ENCODE measurements around the gene SMIM31.
A peak's percentile ranks its signal among the peaks of the same experiment; 100 is the strongest.

The SMIM31 gene

GRCh38 chr4:164761746-164762275 lies 7.9 kb downstream of the SMIM31 start:
- Histone ChIP-seq H3K4me1 (ENCODE audit: low read length) (no peaks in the 10 kb centered on the region), H2AFZ (ENCODE audit: low read depth, low read length) (no peak overlapping the region), H4K20me1 (ENCODE audit: insufficient read depth, low read length) (no peaks in the 10 kb centered on the region), H3K9me3 (ENCODE audit: insufficient read depth, low read length) (no peaks in the 10 kb centered on the region), H3K27ac (ENCODE audit: low read length) (no peak overlapping the region), H3K27me3 (ENCODE audit: low read depth, low read length) (peaks cover 12% of the 10 kb centered on the region), H3K36me3 (replicated peaks; ENCODE audit: low read depth, low read length) (no peaks in the 10 kb centered on the region), H3K4me3 (ENCODE audit: low read length) (no peak overlapping the region), H3K4me2 (ENCODE audit: low read length) (no peak overlapping the region), H3K9ac (ENCODE audit: low read length) (no peak overlapping the region), H3K79me2 (ENCODE audit: low read length) (no peaks in the 10 kb centered on the region)
- TF ChIP-seq CTCF (IDR thresholded peaks at IDR 0.05; ENCODE audit: low read depth, low read length) (no peak), EZH2phosphoT487 (IDR thresholded peaks at IDR 0.05; ENCODE audit: low read depth) (no peak)

- Histone ChIP-seq H3K4me3 (ENCODE audit: low read length) (no peak overlapping the region), H2AFZ (ENCODE audit: low read depth, low read length) (no peak overlapping the region), H3K4me1 (ENCODE audit: low read length) (peaks cover 7% of the 10 kb centered on the region), H3K4me2 (ENCODE audit: low read length) (no peak overlapping the region), H3K27ac (ENCODE audit: low read length) (no peak overlapping the region), H3K27me3 (ENCODE audit: low read depth, low read length) (peaks cover 12% of the 10 kb centered on the region), H3K9me3 (ENCODE audit: insufficient read depth, low read length) (no peaks in the 10 kb centered on the region), H3K79me2 (ENCODE audit: low read length) (no peaks in the 10 kb centered on the region), H4K20me1 (ENCODE audit: insufficient read depth, low read length) (no peaks in the 10 kb centered on the region), H3K36me3 (replicated peaks; ENCODE audit: low read depth, low read length) (no peaks in the 10 kb centered on the region), H3K9ac (ENCODE audit: low read length) (no peak overlapping the region)
- no peak for TF ChIP-seq CTCF (IDR thresholded peaks at IDR 0.05; ENCODE audit: low read depth, low read length)
- TF ChIP-seq EZH2phosphoT487 (IDR thresholded peaks at IDR 0.05; ENCODE audit: low read depth), result no peak
These were observed 11.2 kb downstream of the SMIM31 start for GRCh38 chr4:164765096-164765495.

GRCh38 chr4:164765833-164766232 lies 11.9 kb downstream of the SMIM31 start:
- no peaks in the 10 kb centered on the region for H3K79me2 ChIP-seq (ENCODE audit: low read length)
- no peak overlapping the region for H2AFZ ChIP-seq (ENCODE audit: low read depth, low read length)
- no peak for TF ChIP-seq EZH2phosphoT487 (IDR thresholded peaks at IDR 0.05; ENCODE audit: low read depth)
- no peak for TF ChIP-seq CTCF (IDR thresholded peaks at IDR 0.05; ENCODE audit: low read depth, low read length)
- no peak overlapping the region for H3K27ac ChIP-seq (ENCODE audit: low read length)
- H3K9me3 ChIP-seq (ENCODE audit: insufficient read depth, low read length), result no peaks in the 10 kb centered on the region
- no peak overlapping the region for H3K4me2 ChIP-seq (ENCODE audit: low read length)
- no peaks in the 10 kb centered on the region for H4K20me1 ChIP-seq (ENCODE audit: insufficient read depth, low read length)
- no peak overlapping the region for H3K9ac ChIP-seq (ENCODE audit: low read length)
- no peak overlapping the region for H3K4me3 ChIP-seq (ENCODE audit: low read length)
- peaks cover 7% of the 10 kb centered on the region for H3K4me1 ChIP-seq (ENCODE audit: low read length)
- no peaks in the 10 kb centered on the region for H3K36me3 ChIP-seq (replicated peaks; ENCODE audit: low read depth, low read length)
- peaks cover 12% of the 10 kb centered on the region for H3K27me3 ChIP-seq (ENCODE audit: low read depth, low read length)

GRCh38 chr4:164768516-164768915 lies 14.6 kb downstream of the SMIM31 start:
- peak overlapping the region; percentile 83 for H3K4me2 ChIP-seq (ENCODE audit: low read length)
- H2AFZ ChIP-seq (ENCODE audit: low read depth, low read length), result peak overlapping the region; percentile 97
- no peak overlapping the region for H3K27ac ChIP-seq (ENCODE audit: low read length)

More at GRCh38 chr4:164768516-164768915, 14.6 kb downstream of the SMIM31 start:
- Histone ChIP-seq H3K79me2 (ENCODE audit: low read length) (no peaks in the 10 kb centered on the region), H4K20me1 (ENCODE audit: insufficient read depth, low read length) (no peaks in the 10 kb centered on the region), H3K4me3 (ENCODE audit: low read length) (peak overlapping the region; percentile 71), H3K36me3 (replicated peaks; ENCODE audit: low read depth, low read length) (no peaks in the 10 kb centered on the region), H3K4me1 (ENCODE audit: low read length) (peaks cover 7% of the 10 kb centered on the region), H3K27me3 (ENCODE audit: low read depth, low read length) (peaks cover 12% of the 10 kb centered on the region), H3K9me3 (ENCODE audit: insufficient read depth, low read length) (no peaks in the 10 kb centered on the region), H3K9ac (ENCODE audit: low read length) (peak overlapping the region; percentile 21)
- peak; percentile 92 for TF ChIP-seq CTCF (IDR thresholded peaks at IDR 0.05; ENCODE audit: low read depth, low read length)
- TF ChIP-seq EZH2phosphoT487 (IDR thresholded peaks at IDR 0.05; ENCODE audit: low read depth), result no peak

All from OCI-LY3 (cell line).